HFFc6 (cell line): ENCODE data around the gene TBC1D5. TPM values are rescaled to one million over a fixed set of nuclear protein-coding genes. Genes with fewer than 3 reads are reported as not detected.

Experiments
- DNase-seq: peaks from one replicate; pipeline ENCODE4 v3.0.0-alpha.2; 2018
- H3K27ac Mint-ChIP-seq: 2 replicates; pipeline ENCODE4 v1.8.0; 2020; ENCODE audit warnings: mild to moderate bottlenecking, mixed read lengths
- H3K27me3 Mint-ChIP-seq: 2 replicates; pipeline ENCODE4 v1.8.0; 2021; ENCODE audit warnings: mild to moderate bottlenecking, moderate library complexity, mixed read lengths; ENCODE audit not compliant: insufficient read depth
- H3K36me3 Mint-ChIP-seq: 2 replicates; pipeline ENCODE4 v1.8.0; 2021; ENCODE audit warnings: low read depth, mixed read lengths
- H3K4me1 Mint-ChIP-seq: 2 replicates; pipeline ENCODE4 v1.8.0; 2020; ENCODE audit warnings: low read depth, mixed read lengths
- H3K4me3 Mint-ChIP-seq: 2 replicates; pipeline ENCODE4 v1.8.0; 2020; ENCODE audit warnings: mild to moderate bottlenecking, moderate library complexity, mixed read lengths
- H3K9me3 Mint-ChIP-seq: 2 replicates; pipeline ENCODE4 v1.8.0; 2020; ENCODE audit warnings: mild to moderate bottlenecking, mixed read lengths
- total RNA-seq, 6 experiments: library from RNA; stranded (reverse); fragmentation: NEBNext Ultra II Directional; extraction: Animal tissue kit (Norgen Biotek cat#: 25700); gene quantifications; 2 replicates in 1 of 6; 3 replicates in 5 of 6; pipeline ENCODE4 v1.2.3, GENCODE V29; 2021
- TF ChIP-seq, protein P1 (sequence below): fragments of 200-600 bp; sonication (generic); IDR thresholded peaks from 2 replicates; pipeline ENCODE4 v1.5.0; 2021; ENCODE audit warnings: antibody characterized with exemption, mild to moderate bottlenecking

TBC1D5 gene
- total RNA-seq, 6 experiments from 2014 or later = 37.2 to 46.0 (median 40.1) TPM

GRCh38 chr3:17233398-17233800, 509.0 kb downstream of the TBC1D5 start:
- TF ChIP-seq, protein P1, sequence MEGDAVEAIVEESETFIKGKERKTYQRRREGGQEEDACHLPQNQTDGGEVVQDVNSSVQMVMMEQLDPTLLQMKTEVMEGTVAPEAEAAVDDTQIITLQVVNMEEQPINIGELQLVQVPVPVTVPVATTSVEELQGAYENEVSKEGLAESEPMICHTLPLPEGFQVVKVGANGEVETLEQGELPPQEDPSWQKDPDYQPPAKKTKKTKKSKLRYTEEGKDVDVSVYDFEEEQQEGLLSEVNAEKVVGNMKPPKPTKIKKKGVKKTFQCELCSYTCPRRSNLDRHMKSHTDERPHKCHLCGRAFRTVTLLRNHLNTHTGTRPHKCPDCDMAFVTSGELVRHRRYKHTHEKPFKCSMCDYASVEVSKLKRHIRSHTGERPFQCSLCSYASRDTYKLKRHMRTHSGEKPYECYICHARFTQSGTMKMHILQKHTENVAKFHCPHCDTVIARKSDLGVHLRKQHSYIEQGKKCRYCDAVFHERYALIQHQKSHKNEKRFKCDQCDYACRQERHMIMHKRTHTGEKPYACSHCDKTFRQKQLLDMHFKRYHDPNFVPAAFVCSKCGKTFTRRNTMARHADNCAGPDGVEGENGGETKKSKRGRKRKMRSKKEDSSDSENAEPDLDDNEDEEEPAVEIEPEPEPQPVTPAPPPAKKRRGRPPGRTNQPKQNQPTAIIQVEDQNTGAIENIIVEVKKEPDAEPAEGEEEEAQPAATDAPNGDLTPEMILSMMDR = peak; percentile 92
- peaks cover 8% of the 10 kb centered on the region for H3K4me1 Mint-ChIP-seq
- no peaks in the 10 kb centered on the region for H3K9me3 Mint-ChIP-seq
- no peaks in the 10 kb centered on the region for H3K36me3 Mint-ChIP-seq
- H3K27ac Mint-ChIP-seq = no peak overlapping the region; the same call in 1 of the 2 replicates
- H3K4me3 Mint-ChIP-seq = no peak overlapping the region
- DNase-seq = peak; percentile 71
- no peaks in the 10 kb centered on the region for H3K27me3 Mint-ChIP-seq

DNA sequence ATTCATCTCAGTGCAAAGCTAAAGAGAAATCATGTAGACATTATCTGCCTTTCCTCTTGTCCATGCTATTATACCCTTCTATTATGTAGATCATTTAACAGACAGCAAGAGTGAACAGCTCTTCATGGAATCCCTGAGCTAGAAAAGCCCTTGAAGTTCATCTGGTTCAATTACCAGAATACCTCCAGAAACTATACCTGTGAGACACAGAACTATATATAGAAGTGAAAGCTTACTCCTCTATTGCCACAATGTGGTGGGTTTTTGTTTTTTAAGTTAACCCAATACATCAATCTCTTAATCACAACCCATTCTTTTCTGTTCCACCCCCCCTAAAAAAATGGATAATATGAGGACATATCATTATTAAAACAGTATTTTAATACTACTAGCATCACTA, 510.0 kb downstream of the TBC1D5 start:
- TF ChIP-seq, protein P1 = no peak
- Mint-ChIP-seq H3K27me3 (no peaks in the 10 kb centered on the region), H3K27ac (no peak overlapping the region), H3K36me3 (no peaks in the 10 kb centered on the region), H3K4me1 (peaks cover 8% of the 10 kb centered on the region), H3K4me3 (no peak overlapping the region), H3K9me3 (no peaks in the 10 kb centered on the region)
- no peak for DNase-seq

DNA sequence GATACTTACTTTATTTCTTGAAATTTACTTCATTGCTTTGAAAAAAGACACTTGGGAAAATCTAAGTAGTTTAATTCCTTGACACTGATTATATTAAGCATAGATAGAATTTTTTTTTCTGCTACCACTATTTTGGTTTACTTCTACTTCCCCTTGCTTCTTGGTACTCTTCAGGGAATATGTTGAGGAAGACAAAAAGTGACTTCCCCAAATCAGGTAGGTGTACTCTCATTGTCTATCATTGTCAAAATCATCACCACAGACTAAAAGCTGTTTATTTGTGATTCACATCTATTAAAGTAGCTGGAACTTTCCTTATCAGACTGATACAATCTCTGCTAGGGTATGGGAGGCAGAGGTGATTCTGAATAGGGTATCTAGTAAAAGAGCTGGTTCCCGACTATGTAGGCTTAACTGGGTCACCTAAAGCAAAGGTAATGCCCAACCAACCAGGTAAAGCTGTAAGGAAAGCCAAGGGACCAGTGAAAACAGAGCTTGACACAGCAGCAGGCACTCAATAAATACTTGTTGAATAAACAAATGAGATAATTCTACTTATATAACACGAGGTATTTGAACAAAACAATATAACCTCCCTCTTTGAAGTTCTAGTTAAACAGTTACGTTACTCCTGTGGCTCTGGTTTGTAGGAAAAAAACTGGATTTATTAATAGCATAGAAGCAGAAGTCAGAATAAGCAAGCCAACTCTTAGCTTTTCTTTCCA, 510.7 kb downstream of the TBC1D5 start:
- H3K4me1 Mint-ChIP-seq = peaks cover 8% of the 10 kb centered on the region
- TF ChIP-seq, protein P1 = no peak
- H3K4me3 Mint-ChIP-seq = no peak overlapping the region
- no peaks in the 10 kb centered on the region for H3K36me3 Mint-ChIP-seq
- H3K9me3 Mint-ChIP-seq = no peaks in the 10 kb centered on the region
- no peak for DNase-seq
- H3K27ac Mint-ChIP-seq = no peak overlapping the region
- H3K27me3 Mint-ChIP-seq = no peaks in the 10 kb centered on the region

DNA sequence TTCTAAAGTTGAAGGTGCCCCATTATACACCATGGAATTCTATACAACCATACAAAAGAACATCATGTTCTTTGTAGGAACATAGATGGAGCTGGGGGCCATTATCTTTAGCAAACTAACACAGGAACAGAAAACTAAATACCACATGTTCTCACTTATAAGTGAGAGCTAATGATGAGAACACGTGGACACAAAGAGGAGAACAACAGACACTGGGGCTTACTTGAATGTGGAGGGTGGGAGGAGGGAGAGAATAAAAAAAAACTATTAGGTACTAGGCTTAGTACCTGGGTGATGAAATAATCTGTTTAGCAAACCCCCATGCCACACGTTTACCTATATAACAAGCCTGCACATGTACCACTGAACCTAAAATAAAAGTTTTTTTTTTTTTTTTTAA, 515.0 kb downstream of the TBC1D5 start:
- TF ChIP-seq, protein P1 = no peak
- no peaks in the 10 kb centered on the region; the same call in 1 of the 2 replicates for H3K27me3 Mint-ChIP-seq
- H3K4me1 Mint-ChIP-seq = no peaks in the 10 kb centered on the region

GRCh38 chr3:17221529-17221928, 520.9 kb downstream of the TBC1D5 start:
- H3K36me3 Mint-ChIP-seq = peaks cover 30% of the 10 kb centered on the region
- DNase-seq = no peak
- no peaks in the 10 kb centered on the region for H3K9me3 Mint-ChIP-seq
- TF ChIP-seq, protein P1 = no peak
- H3K4me3 Mint-ChIP-seq = no peak overlapping the region
- no peak overlapping the region for H3K27ac Mint-ChIP-seq
- no peaks in the 10 kb centered on the region; the same call in 1 of the 2 replicates for H3K27me3 Mint-ChIP-seq
- H3K4me1 Mint-ChIP-seq = no peaks in the 10 kb centered on the region

More for the DNA sequence above, 515.0 kb downstream of the TBC1D5 start:
- Mint-ChIP-seq H3K4me3 (no peak overlapping the region), H3K36me3 (peaks cover 2% of the 10 kb centered on the region; the same call in 1 of the 2 replicates), H3K27ac (no peak overlapping the region), H3K9me3 (no peaks in the 10 kb centered on the region)
- DNase-seq = no peak
